ENCODE results near the gene PTPN1.
A peak's percentile ranks its signal among the peaks of the same experiment; 100 is the strongest.

The PTPN1 gene

GRCh38 chr20:50558483-50558925 lies 48.3 kb downstream of the PTPN1 start:
- Histone ChIP-seq H3K4me3 (ENCODE audit: severe bottlenecking) (no peak overlapping the region), H3K27me3 (ENCODE audit: insufficient read depth, poor library complexity, severe bottlenecking) (no peaks in the 10 kb centered on the region), H3K27ac (ENCODE audit: poor library complexity, severe bottlenecking) (peak overlapping the region; percentile 93), H3K9me3 (ENCODE audit: severe bottlenecking) (peaks cover 7% of the 10 kb centered on the region), H3K36me3 (ENCODE audit: low read depth) (peaks cover 64% of the 10 kb centered on the region), H3K4me1 (ENCODE audit: insufficient read depth, poor library complexity, severe bottlenecking) (peaks cover 43% of the 10 kb centered on the region)
- DNase-seq (ENCODE audit: low spot score) (no peak), ATAC-seq (ENCODE audit: low read depth) (peak; percentile 83)
- TF ChIP-seq CTCF (IDR thresholded peaks at IDR 0.05; ENCODE audit: poor library complexity, severe bottlenecking): no peak

GRCh38 chr20:50559149-50559548 lies 49.0 kb downstream of the PTPN1 start:
- Histone ChIP-seq H3K27ac (ENCODE audit: poor library complexity, severe bottlenecking) (peak overlapping the region; percentile 93), H3K4me1 (ENCODE audit: insufficient read depth, poor library complexity, severe bottlenecking) (peaks cover 43% of the 10 kb centered on the region), H3K27me3 (ENCODE audit: insufficient read depth, poor library complexity, severe bottlenecking) (no peaks in the 10 kb centered on the region), H3K9me3 (ENCODE audit: severe bottlenecking) (peaks cover 7% of the 10 kb centered on the region), H3K4me3 (ENCODE audit: severe bottlenecking) (no peak overlapping the region), H3K36me3 (ENCODE audit: low read depth) (peaks cover 67% of the 10 kb centered on the region)
- no peak for ATAC-seq (ENCODE audit: low read depth)
- TF ChIP-seq CTCF (IDR thresholded peaks at IDR 0.05; ENCODE audit: poor library complexity, severe bottlenecking): no peak
- no peak for DNase-seq (ENCODE audit: low spot score)

- Histone ChIP-seq H3K4me1 (ENCODE audit: insufficient read depth, poor library complexity, severe bottlenecking) (peaks cover 43% of the 10 kb centered on the region), H3K27ac (ENCODE audit: poor library complexity, severe bottlenecking) (peak overlapping the region; percentile 93), H3K27me3 (ENCODE audit: insufficient read depth, poor library complexity, severe bottlenecking) (no peaks in the 10 kb centered on the region), H3K36me3 (ENCODE audit: low read depth) (peaks cover 67% of the 10 kb centered on the region), H3K4me3 (ENCODE audit: severe bottlenecking) (no peak overlapping the region), H3K9me3 (ENCODE audit: severe bottlenecking) (peaks cover under 1% of the 10 kb centered on the region)
- DNase-seq (ENCODE audit: low spot score) (no peak), ATAC-seq (ENCODE audit: low read depth) (no peak)
- TF ChIP-seq CTCF (IDR thresholded peaks at IDR 0.05; ENCODE audit: poor library complexity, severe bottlenecking): no peak
These were observed 49.9 kb downstream of the PTPN1 start for GRCh38 chr20:50559856-50560638.

- DNase-seq (ENCODE audit: low spot score) (no peak), ATAC-seq (ENCODE audit: low read depth) (no peak)
- Histone ChIP-seq H3K36me3 (ENCODE audit: low read depth) (peaks cover 69% of the 10 kb centered on the region), H3K9me3 (ENCODE audit: severe bottlenecking) (no peaks in the 10 kb centered on the region), H3K4me3 (ENCODE audit: severe bottlenecking) (no peak overlapping the region), H3K4me1 (ENCODE audit: insufficient read depth, poor library complexity, severe bottlenecking) (peaks cover 43% of the 10 kb centered on the region), H3K27me3 (ENCODE audit: insufficient read depth, poor library complexity, severe bottlenecking) (no peaks in the 10 kb centered on the region), H3K27ac (ENCODE audit: poor library complexity, severe bottlenecking) (peak overlapping the region; percentile 93)
- TF ChIP-seq CTCF (IDR thresholded peaks at IDR 0.05; ENCODE audit: poor library complexity, severe bottlenecking): no peak
These were observed 50.7 kb downstream of the PTPN1 start for GRCh38 chr20:50560867-50561266.

All from RWPE2 (cell line).